COLO829 (cell line): ENCODE results near the gene MAPK7.

Source experiments
- DNase-seq: peaks from one replicate; pipeline ENCODE4 v3.0.0; 2012; ENCODE audit warnings: low spot score

MAPK7 gene

DNA sequence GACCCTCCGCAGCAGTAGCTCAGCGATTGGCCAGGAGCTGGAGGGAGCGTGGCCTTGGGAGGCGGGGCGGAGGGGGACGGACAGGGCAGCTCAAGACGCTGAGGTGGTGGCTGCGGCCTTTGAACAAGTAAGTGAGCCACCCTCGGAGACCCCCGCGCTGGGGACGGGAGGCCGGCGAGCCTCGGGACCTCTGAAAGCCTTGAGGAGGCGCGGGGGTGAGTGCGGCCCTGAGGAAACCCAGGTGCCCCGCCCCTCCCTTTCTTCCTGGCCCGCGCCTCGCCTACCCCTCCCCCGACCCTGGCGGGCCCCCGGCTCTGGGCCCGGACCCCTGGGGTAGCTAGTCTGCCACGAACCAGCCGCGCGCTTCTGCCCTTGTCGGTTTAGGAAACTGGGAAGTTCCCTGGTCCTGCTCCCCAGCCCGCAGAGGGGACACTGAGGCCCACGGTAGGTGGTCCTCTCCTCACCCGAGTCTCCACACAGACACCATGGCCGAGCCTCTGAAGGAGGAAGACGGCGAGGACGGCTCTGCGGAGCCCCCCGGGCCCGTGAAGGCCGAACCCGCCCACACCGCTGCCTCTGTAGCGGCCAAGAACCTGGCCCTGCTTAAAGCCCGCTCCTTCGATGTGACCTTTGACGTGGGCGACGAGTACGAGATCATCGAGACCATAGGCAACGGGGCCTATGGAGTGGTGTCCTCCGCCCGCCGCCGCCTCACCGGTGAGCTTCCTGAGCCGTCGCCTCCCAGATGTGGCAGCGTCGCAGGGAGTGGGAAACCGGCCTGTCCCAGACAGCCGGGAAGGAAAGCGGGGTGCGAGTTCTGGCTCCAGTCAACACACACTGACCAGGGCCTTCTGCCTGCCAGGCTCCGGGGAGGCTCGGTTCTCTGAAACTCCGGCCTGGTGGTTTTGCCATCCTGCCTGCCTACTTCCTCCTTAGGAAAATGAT is at the start of gene MAPK7:
Gene MAPK7 (plus strand): TSS at position 83 of the 945 bp plus-strand sequence. CDS start 403 bp downstream, at position 486.
- no peak for DNase-seq

- DNase-seq, result no peak
Measured at GRCh38 chr17:19329136-19329535, 49.2 kb upstream of the MAPK7 start.

DNA sequence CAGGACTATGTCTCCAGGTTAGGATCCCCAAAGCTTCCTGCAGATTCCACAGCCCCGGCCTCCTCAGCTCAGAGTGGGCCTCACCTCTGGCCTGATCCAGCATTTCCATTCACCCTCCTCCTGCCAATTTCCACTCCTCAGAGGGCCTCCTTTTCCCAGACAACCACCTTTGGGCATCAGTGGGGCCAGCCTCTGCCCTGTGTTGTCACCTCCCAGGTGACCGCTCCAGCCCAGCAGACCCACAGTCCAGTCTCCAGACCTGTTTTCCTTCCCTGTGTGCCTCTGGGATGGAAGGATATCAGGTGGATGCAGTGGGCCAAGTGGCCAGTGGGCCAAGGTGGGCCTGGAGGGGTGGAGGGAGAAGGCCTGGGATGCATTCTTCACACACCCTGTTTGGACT is 48.5 kb upstream of the MAPK7 start:
- DNase-seq, result no peak

- DNase-seq, result no peak
Measured at GRCh38 chr17:19330271-19330670, 48.0 kb upstream of the MAPK7 start.

GRCh38 chr17:19331134-19331533 is 47.2 kb upstream of the MAPK7 start:
- DNase-seq, result no peak

DNA sequence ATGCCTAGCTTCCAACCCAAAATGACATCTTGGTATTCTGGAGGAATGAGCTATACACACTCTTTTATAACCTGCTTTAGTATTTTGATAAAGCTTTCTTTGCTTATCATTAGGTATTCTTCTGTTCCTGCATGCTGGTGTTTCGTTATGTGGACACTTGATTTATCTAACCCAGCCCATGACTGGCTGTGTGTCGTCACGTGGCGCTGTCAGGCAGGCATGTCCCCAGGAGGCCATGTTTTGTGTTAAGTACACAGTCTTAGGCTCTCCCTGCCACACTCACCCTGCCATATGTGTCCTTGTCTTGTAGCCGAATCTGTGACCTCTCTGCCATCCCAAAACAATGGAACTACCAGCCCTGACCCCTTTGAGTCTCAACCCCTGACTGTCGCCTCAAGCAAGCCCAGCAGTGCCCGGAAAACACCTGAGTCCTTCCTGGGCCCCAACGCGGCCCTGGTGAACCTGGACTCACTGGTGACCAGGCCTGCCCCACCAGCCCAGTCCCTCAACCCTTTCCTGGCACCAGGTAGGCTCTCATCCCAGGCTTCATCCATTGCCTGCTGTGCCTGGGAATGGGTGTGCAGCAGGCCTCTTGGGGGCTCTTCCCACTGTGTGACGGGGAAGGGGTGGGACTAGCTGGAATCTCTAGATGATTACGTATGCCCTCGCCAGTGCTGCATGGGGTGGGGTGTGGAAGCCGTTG is 46.6 kb upstream of the MAPK7 start:
- DNase-seq, result no peak

- DNase-seq, result no peak
Measured at GRCh38 chr17:19332371-19333131, 45.7 kb upstream of the MAPK7 start.

DNA sequence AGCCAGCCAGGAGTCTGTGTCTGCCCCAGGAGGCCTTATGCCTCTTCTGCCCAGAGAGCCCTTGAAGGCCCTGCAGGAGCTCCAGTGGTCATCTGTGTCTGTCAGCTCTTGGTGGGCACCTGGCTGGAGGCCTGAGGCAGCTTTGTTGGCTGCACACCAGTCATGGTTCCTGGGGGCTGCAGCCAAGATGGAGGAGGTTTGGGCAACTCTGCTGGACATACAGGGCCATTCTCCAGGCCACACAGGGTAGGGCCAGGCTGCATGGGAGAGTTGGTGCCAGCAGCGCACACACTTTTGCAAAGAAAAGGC is 45.2 kb upstream of the MAPK7 start:
- DNase-seq, result no peak

DNA sequence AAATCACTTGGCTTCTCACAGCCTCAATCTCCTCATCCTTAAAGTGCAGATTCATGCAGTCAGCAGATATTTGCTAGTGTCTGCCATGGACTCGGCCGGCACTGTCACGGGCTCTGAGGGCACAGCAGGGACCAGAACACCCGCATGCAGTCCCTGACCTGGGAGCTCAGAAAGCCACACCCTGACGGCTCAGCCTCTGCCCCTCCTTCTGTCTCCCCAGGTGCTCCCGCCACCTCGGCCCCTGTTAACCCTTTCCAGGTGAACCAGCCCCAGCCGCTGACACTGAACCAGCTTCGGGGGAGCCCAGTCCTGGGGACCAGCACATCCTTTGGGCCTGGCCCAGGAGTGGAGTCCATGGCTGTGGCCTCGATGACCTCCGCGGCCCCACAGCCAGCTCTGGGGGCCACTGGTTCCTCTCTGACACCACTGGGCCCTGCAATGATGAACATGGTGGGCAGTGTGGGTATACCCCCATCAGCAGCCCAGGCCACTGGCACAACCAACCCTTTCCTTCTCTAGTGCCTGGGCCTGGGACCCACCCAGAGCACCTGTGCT is 44.5 kb upstream of the MAPK7 start:
- no peak for DNase-seq

DNA sequence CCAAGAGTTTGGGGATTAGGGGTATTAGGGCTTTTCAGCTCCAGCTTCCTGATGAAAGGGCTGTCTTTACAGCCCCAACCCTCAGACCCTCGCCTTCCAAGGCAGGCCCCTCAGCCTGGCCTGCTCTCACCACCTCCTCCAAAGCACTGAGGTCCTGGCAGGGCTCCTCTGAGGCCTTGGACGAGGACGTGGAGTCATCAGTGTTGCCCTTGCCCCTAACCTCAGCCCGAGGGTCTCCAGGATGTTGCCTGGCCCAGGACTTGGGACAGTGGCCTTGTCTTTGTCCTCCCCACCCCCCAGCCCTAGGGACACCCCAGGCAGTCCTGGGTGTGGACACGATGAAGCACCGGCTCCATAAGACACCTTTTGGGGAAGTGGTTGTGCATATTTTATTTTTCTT is 44.0 kb upstream of the MAPK7 start:
- no peak for DNase-seq

DNA sequence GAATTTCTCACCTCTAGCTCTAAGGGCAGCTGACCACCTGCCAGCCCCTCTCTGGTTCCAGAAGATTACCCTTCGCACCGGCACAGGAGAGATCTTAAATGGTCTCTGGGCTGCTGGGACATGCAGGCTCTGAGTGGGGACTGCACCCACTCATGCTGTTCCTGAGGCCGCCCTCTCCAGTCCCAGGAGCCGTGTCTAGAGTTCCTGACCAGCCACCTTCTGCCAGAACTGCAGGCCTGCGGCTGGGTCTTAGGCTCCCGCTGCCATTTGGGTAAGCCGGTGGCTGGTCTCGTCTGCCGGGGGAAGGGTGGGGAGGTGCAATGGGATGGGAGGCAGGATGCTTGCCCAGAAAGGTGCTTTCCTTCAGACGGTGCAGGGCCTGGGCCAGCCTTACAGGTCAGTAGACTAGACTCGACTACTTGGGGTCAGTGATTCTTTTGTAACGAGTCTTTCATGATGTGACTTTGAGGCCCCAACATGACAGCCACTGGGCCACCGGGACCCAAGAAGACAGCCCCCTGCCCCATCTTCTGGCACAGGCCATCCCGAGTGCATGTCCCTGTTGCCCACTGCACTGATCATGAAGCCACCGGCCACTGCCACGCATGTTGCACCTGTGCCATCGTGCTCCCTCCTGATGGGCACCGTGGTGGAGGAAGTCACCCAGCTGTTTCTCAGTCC is 42.2 kb upstream of the MAPK7 start:
- no peak for DNase-seq

DNA sequence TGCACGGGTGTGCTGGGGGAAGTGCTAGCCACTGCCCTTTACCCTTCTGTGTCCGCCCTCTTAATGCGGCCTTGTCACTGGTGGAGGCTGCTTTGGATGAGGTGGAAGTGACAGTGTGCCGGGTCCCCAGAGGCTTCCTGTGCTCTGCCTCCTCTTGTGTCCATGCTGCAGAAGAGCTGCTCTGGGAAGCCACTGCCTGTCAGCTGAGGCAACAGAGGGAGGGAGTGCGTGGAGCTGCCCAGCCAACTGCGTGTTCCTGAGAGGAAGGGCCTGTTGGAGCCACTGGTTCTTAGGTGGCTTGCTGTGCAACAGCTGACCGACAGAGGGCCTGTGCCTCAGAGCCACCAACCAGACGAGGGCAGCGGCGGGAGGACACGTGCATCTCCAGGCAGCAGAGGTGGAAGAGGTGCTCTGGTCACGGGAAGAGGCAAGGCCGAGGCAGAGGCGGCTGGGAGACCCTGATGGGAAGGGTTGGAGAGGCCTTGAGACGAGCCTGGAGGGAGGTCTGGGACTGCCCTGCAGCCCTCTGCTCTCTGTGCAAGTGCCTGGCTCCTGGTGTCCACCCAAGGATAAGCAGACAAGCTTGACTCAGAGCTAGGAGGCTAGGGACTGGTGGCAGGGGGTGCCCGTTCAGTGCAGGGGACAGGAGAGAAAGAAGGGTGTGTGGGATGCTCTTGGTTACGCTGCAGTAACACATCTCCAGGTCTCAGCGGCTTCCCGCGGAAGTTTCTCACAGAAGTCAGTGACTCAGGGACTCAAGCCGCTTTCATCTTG is 41.2 kb upstream of the MAPK7 start:
- DNase-seq, result no peak

- no peak for DNase-seq
Measured at GRCh38 chr17:19337712-19338023, 40.6 kb upstream of the MAPK7 start.

GRCh38 chr17:19338031-19338990 is 40.0 kb upstream of the MAPK7 start:
- DNase-seq, result no peak

GRCh38 chr17:19339341-19339815 is 38.9 kb upstream of the MAPK7 start:
- no peak for DNase-seq

DNA sequence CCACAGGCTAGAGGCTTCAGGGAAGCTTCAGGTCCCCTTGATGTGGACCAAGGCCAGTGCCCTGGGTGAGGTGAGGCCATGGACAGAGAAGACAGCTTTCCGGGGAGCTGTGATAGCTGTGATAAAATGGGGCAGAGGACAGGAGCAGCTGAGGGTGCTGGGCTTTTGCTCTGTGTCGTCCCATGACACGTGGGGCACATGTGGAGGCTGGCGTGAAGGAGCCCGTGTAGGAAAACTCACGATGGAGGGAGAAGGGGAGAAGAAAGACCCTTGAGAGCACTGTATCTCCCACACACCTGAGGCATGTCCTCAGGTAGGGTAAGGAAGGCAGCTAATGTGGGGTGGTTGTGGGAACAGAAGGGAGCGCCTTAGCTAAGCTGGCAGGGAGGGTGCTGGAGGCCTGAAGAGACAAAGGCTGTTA is 37.1 kb upstream of the MAPK7 start:
- no peak for DNase-seq

DNA sequence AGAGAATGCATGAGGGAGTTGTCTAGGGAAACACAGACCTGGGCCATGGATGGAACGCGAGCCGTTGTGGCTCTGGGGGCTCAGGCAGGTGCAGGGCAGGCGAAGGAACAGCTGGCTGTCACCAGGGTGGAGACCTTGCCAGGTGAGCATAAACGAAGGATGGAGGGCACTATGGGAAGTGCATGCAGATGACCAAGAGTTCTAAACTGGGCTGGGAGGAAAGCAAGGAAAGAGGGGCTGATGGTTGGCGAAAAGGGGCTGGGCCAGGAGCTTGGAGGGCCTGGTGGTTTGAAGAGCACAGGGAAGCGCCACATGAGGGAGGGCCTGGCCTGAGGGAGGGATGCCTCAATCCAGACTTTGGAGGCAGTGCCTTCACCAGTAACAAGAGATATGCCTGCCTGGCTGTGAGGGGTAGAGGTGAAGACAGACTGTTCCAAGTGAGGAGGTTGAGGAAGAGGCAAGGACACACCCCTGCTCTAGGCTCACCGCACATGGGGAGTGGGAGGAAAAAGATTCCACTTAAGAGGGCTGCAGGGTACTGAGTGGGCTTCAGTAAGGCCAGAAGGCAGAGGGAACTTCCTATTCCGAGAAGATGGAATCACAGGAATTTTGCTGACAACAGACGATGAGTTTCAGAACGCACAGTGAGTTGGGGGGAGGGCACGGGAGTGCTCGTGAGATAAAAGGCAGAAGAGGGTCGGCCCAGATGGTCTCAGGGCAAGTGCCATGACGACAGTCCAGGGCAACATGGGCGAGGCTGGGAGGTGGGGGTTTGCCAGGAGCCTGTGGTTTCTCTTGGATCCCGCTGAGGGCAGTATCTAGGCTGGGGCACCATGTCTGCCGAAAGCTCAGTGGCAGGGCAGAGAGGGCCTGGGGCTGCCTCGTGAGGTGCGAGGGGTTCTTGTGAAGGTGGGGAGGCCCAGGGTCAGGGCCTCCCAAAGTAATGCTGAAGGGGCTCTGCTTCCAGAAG is 36.4 kb upstream of the MAPK7 start:
- no peak for DNase-seq

DNA sequence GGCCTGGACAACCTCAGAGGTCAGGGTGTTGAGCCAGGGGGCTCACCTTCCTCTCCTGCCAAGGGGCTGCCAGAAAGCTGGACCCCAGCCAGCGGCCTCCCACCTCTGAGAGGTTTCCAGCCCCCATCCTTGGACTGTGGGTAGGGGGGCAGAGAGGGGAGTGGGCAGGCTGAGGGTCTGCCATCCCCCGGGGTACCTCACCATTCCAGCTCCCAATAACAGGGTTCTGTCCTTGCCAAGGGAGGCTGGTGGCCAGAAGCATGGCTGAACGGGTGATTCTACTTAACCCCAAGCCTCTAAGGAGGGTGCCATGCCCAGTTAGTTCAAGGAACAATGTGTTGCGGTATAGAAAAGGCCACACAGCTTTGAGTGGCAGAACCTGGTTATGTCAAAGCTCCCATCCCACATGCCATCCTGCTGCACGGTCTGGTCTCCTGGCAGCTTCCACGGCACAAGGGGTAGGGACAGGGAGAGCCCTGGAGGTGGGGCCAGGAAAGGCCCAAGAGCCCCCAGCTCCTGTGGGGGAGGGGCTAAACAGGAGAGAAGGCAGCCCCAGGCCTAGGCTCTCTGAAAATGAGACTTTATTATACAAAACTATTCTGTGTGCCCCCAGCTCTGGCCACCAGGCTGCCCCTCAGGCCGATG is 35.6 kb upstream of the MAPK7 start:
- DNase-seq, result no peak
